Choroid plexus epithelial cell (primary cell): ENCODE measurements around the gene SHROOM2.

Experiments used
- DNase-seq: peaks from one replicate; pipeline ENCODE4 v3.0.0-alpha.2; 2010; ENCODE audit warnings: low read depth
- H3K4me3 ChIP-seq: 2 replicates; pipeline ENCODE4 v1.5.1; 2011; ENCODE audit warnings: low read depth, mild to moderate bottlenecking, control low read depth, low read length, moderate library complexity
- TF ChIP-seq, protein P1 (sequence below): conservative IDR thresholded peaks from 2 replicates; pipeline ENCODE4 v1.5.1; 2011; ENCODE audit warnings: low read depth, mild to moderate bottlenecking, control low read depth, inconsistent platforms, low read length, moderate library complexity

The SHROOM2 gene

GRCh38 chrX:9859711-9860555 lies 73.7 kb downstream of the SHROOM2 start:
- TF ChIP-seq, protein P1, sequence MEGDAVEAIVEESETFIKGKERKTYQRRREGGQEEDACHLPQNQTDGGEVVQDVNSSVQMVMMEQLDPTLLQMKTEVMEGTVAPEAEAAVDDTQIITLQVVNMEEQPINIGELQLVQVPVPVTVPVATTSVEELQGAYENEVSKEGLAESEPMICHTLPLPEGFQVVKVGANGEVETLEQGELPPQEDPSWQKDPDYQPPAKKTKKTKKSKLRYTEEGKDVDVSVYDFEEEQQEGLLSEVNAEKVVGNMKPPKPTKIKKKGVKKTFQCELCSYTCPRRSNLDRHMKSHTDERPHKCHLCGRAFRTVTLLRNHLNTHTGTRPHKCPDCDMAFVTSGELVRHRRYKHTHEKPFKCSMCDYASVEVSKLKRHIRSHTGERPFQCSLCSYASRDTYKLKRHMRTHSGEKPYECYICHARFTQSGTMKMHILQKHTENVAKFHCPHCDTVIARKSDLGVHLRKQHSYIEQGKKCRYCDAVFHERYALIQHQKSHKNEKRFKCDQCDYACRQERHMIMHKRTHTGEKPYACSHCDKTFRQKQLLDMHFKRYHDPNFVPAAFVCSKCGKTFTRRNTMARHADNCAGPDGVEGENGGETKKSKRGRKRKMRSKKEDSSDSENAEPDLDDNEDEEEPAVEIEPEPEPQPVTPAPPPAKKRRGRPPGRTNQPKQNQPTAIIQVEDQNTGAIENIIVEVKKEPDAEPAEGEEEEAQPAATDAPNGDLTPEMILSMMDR, result no peak
- no peak overlapping the region for H3K4me3 ChIP-seq
- DNase-seq, result peak; percentile 74

GRCh38 chrX:9860826-9861225 lies 74.6 kb downstream of the SHROOM2 start:
- no peak for DNase-seq
- TF ChIP-seq, protein P1, result no peak
- no peak overlapping the region for H3K4me3 ChIP-seq

- DNase-seq, result no peak
- no peak overlapping the region for H3K4me3 ChIP-seq
- TF ChIP-seq, protein P1, result no peak
Measured at GRCh38 chrX:9861711-9862110, 75.5 kb downstream of the SHROOM2 start.

GRCh38 chrX:9862525-9862924 lies 76.3 kb downstream of the SHROOM2 start:
- H3K4me3 ChIP-seq, result no peak overlapping the region
- no peak for DNase-seq
- TF ChIP-seq, protein P1, result no peak

- TF ChIP-seq, protein P1, result no peak
- no peak overlapping the region for H3K4me3 ChIP-seq
- no peak for DNase-seq
Measured at GRCh38 chrX:9862953-9863352, 76.7 kb downstream of the SHROOM2 start.

GRCh38 chrX:9864011-9864410 lies 77.8 kb downstream of the SHROOM2 start:
- H3K4me3 ChIP-seq, result no peak overlapping the region
- DNase-seq, result no peak
- TF ChIP-seq, protein P1, result no peak
